HL-60/S4 (cell line): ENCODE data around the gene PEX11G.
"Not testable (repeated sequence)": the region's sequence is repeated elsewhere in the genome, so short reads cannot be mapped to it uniquely, and the experiment has no call there.

ENCODE experiments used
- in situ Hi-C: fragments of 300-500 bp; cut with MboI; formaldehyde crosslinking; loops from 2 replicates; pipeline ENCODE4 v1.14.3; 2022; ENCODE audit warnings: low sequenced_read_pairs

The PEX11G gene

GRCh38 chr19:7470540-7471305 is 18.1 kb downstream of the PEX11G start:
- in situ Hi-C loops: no loop called here

GRCh38 chr19:7469669-7470285 is 19.1 kb downstream of the PEX11G start:
- in situ Hi-C loops: no loop called here

DNA sequence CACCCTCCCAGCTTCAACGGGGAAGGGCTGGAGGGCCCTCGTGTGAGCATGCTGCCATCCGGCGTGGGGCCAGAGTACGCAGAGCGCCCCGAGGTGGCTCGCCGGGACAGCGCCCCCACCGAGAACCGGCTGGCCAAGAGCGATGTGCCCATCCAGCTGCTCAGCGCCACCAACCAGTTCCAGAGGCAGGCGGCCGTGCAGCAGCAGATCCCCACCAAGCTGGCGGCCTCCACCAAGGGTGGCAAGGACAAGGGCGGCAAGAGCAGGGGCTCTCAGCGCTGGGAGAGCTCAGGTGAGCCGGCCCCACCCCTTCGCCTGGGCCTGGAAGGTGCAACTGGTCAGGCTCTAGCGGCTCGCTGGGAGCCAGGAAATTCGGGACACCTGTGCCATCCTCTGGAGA is 20.0 kb downstream of the PEX11G start:
- in situ Hi-C loops: no loop called here

DNA sequence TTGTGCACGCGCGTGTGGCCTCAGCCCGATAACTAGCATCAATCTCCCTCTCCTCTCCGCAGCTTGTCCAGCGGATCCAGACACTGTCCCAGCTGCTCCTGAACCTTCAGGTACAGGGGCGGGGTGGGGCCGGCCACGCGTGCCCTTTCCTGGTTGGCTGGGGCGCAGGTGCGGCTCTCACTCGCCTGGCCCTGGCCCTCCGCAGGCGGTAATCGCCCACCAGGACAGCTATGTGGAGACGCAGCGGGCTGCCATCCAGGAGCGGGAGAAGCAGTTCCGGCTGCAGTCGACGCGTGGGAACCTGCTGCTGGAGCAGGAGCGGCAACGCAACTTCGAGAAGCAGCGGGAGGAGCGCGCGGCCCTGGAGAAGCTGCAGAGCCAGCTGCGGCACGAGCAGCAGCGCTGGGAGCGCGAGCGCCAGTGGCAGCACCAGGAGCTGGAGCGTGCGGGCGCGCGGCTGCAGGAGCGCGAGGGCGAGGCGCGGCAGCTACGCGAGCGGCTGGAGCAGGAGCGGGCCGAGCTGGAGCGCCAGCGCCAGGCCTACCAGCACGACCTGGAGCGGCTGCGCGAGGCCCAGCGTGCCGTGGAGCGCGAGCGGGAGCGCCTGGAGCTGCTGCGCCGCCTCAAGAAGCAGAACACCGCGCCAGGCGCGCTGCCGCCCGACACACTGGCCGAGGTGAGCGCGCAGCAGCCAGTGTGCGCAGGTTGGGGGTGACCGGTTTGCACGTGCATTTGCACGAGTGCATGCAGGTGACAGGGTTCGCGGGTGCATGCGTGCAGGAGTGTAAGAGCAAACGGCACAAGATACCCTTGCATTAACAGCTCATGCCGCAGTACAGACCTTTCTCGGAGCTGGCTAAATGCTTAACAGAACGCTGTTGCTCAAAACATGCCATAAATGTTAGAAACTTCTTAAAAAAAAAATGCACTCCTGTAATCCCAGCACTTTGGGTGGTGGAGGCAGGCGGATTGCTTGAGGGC is 21.5 kb downstream of the PEX11G start:
- in situ Hi-C loops: no loop called here

DNA sequence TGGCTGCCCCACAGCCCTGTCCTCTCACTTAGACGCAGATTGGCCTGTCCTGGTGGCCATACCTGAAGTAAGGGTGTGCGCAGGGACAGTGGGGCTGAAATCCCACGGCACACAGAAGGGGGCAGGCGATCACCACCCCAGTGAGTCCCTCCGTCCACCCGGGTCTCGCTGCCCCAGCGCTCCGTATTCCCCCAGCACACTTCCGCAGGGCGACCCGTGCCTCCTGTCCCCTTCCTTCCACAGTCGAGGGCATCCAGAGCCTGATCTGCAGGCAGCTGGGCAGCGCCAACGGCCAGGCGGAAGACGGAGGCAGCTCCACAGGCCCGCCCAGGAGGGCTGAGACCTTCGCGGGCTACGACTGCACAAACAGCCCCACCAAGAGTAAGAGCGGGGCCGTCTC is 25.3 kb downstream of the PEX11G start:
- in situ Hi-C loops: no loop called here

DNA sequence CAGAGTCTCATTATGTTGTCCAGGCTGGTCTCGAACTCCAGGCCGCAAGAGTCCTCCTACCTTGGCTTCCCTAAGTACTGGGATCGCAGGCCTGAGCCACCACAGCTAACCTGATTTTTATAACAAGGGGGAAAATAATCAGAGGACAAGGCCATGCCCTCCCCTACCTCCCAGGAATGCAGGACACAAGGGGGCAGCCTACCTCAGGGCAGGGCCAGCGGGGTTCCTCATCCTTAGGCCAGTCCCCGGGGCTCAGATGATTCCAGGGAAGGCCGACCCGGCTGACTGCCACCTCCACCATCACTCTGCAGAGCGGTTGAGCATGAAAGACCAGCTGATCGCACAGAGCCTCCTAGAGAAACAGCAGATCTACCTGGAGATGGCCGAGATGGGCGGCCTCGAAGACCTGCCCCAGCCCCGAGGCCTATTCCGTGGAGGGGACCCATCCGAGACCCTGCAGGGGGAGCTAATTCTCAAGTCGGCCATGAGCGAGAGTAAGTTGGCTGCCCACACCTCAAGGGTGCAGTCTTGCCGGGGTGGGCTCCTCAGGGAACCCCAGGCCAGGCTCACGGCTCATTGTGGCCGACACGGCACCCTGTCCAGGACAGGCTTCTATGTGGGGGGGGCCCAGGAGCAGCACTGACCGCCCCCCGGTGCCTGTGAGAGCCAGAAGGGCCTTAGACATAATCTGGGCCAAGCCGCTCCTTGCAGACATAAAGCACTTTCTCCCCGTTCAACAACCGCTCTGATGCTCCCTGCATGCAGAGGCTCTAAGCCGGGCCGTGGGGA is 26.8 kb downstream of the PEX11G start:
- in situ Hi-C loops: no loop called here

GRCh38 chr19:7460562-7460966 is 28.3 kb downstream of the PEX11G start:
- in situ Hi-C loops: no loop called here

GRCh38 chr19:7459773-7460172 is 29.1 kb downstream of the PEX11G start:
- in situ Hi-C loops: no loop called here

DNA sequence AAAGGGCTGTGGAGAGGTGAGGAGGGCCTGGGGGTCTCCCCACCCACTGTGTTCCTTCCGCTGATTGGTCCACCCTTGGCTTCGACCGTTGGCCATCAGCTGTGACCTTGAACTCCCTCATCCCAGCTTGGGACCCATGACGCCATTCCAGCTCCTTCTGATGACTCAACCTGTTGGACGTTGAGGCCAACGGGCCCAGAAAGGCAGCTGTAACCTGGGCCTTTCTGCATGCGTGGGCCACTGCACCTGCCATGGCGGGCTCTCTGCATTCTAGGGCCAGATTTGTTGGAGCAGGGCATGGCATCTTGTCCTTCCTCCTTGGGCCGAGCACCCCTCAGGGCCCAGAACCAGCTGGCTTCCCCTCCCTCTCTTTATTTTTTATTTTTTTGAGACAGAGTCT is 30.2 kb downstream of the PEX11G start:
- in situ Hi-C loops: no loop called here

GRCh38 chr19:7456964-7457541 is 31.8 kb downstream of the PEX11G start:
- in situ Hi-C loops: no loop called here

- in situ Hi-C loops: no loop called here
Observed at GRCh38 chr19:7455600-7456296, 33.1 kb downstream of the PEX11G start.

GRCh38 chr19:7454998-7455397 is 33.8 kb downstream of the PEX11G start:
- in situ Hi-C loops: no loop called here

DNA sequence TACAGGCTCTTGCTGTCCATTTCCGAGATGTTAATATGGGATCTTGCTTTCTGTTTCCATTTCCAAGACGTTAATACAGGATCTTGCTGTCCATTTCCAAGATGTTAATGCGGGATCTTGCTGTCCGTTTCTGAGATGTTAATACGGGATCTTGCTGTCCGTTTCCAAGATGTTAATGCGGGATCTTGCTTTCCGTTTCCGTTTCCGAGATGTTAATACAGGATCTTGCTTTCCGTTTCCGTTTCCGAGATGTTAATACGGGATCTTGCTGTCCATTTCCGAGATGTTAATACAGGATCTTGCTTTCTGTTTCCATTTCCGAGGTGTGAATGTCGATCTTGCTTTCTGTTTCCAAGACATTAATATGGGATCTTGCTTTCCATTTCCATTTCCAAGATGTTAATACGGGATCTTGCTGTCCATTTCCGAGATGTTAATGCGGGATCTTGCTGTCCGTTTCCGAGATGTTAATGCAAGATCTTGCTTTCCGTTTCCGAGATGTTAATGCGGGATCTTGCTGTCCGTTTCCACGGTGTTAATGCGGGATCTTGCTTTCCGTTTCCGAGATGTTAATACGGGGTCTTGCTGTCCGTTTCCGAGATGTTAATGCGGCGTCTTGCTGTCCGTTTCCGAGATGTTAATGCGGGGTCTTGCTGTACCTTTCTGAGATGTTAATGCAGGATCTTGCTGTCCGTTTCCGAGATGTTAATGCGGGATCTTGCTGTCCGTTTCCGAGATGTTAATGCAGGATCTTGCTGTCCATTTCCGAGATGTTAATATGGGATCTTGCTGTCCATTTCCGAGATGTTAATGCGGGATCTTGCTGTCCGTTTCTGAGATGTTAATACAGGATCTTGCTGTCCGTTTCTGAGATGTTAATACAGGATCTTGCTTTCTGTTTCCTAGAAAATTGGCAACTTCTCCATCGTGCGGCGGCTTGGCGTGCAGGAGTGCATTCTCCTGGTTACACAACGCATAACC is 38.3 kb downstream of the PEX11G start:
- in situ Hi-C loops: no loop called here

DNA sequence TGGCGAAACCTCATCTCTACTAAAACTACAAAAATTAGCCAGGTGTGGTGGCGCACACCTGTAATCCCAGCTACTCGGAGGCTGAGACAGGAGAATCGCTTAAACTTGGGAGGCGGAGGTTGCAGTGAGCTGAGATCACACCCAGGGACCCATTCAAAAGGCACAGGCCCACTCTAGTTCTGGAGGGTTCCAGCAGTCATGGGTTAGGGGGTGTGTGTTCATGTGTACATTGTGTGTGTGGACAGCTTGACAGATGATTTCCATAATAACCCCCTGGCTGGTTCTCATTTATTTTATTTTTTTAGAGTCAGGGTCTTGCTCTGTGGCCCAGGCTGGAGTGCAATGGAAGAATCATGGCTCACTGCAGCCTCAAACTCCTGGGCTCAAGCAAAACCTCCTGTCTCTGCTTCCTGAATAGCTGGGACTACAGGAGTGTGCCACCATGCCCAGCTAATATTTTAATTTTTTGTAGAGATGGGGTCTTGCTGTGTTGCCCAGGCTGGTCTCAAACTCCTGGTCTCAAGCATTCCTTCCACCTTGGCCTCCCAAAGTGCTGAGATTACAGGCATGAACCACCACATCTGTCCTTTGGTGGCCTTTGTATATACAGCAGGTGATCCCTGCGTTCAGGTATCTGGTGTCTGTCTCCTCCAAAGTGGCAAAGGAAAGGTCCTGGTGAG is 39.3 kb downstream of the PEX11G start:
- in situ Hi-C loops: not testable (repeated sequence)

- in situ Hi-C loops: no loop called here
Observed at GRCh38 chr19:7447648-7448047, 41.2 kb downstream of the PEX11G start.

DNA sequence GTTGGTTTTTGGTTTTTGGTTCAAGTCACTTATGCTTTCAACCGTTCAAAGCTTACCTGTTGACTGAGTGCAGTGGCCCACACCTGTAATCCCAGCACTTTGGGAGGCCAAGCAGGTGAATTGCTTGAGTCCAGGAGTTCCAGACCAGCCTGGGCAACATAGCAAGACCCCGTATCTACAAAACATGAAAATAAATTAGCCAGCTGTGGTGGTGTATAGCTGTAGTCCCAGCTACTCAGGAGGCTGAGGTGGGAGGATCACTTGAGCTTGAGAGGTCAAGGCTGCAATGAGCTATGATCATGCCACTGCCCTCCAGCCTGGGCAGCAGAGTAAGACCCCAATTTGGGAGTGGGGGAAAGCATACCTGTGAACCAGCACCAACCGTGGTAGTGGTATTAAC is 43.7 kb downstream of the PEX11G start:
- in situ Hi-C loops: no loop called here

- in situ Hi-C loops: no loop called here
Observed at GRCh38 chr19:7444042-7444441, 44.8 kb downstream of the PEX11G start.

GRCh38 chr19:7442423-7442822 is 46.4 kb downstream of the PEX11G start:
- in situ Hi-C loops: no loop called here
